Cardiac fibroblast (primary cell): ENCODE results near the gene RNF31.

Experiments used
- DNase-seq, 2 donors: peaks; one replicate each; pipeline versions ENCODE4 v3.0.0 to v3.0.0-alpha.2; 2010; ENCODE audit warnings: low read depth in 2 of 2
- H3K4me3 ChIP-seq, 2 donors: replicated peaks in 1 of 2; 1 replicate in 1 of 2; 2 replicates in 1 of 2; pipeline ENCODE4 v1.5.1; 2011; ENCODE audit warnings: low read depth in 2 of 2, low read length in 2 of 2, mild to moderate bottlenecking in 2 of 2, moderate library complexity in 1 of 2
- CTCF ChIP-seq: IDR thresholded peaks from one replicate; pipeline ENCODE4 v1.5.1; 2011; ENCODE audit warnings: low read depth, mild to moderate bottlenecking, low read length, inconsistent platforms

Gene RNF31

GRCh38 chr14:24119691-24120090 lies 27.6 kb upstream of the RNF31 start:
- no peak for TF ChIP-seq CTCF
- H3K4me3 ChIP-seq, result no peak overlapping the region
- no peak for DNase-seq

GRCh38 chr14:24121210-24121609 lies 26.1 kb upstream of the RNF31 start:
- no peak for DNase-seq
- no peak overlapping the region for H3K4me3 ChIP-seq
- TF ChIP-seq CTCF, result no peak

DNA sequence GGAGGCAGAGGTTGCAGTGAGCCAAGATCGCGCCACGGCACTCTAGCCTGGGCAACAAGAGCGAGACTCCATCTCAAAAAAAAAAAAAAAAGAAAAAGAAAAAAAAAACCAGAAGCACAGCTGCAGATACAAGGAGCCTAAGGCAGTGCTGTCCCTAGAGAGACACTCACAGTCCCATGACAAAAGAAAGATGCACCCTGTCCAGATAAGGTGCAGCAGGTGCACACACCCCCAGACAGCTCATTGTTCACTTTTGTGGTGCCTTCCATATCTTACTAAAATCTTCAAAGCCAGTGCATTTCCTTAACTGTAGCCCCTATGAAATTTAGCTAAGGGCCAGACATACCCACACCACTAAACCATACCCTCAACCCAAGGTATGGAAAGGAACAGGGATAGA lies 24.9 kb upstream of the RNF31 start:
- no peak overlapping the region for H3K4me3 ChIP-seq
- TF ChIP-seq CTCF, result no peak
- DNase-seq, result no peak

DNA sequence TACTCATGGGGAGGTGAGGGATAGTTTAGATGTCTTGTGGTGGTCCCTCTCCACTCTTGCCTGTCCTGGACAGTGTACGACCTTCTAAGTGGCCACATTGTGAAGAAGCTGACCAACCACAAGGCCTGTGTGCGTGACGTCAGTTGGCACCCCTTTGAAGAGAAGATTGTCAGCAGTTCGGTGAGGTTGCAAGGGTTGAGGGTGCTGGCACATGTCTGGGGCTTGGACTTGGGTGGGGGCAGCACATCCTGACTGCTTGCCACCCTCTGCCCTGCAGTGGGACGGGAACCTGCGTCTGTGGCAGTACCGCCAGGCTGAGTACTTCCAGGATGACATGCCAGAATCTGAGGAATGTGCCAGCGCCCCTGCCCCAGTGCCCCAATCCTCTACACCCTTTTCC lies 24.4 kb upstream of the RNF31 start:
- H3K4me3 ChIP-seq, result no peak overlapping the region
- no peak for TF ChIP-seq CTCF
- DNase-seq, result no peak

DNA sequence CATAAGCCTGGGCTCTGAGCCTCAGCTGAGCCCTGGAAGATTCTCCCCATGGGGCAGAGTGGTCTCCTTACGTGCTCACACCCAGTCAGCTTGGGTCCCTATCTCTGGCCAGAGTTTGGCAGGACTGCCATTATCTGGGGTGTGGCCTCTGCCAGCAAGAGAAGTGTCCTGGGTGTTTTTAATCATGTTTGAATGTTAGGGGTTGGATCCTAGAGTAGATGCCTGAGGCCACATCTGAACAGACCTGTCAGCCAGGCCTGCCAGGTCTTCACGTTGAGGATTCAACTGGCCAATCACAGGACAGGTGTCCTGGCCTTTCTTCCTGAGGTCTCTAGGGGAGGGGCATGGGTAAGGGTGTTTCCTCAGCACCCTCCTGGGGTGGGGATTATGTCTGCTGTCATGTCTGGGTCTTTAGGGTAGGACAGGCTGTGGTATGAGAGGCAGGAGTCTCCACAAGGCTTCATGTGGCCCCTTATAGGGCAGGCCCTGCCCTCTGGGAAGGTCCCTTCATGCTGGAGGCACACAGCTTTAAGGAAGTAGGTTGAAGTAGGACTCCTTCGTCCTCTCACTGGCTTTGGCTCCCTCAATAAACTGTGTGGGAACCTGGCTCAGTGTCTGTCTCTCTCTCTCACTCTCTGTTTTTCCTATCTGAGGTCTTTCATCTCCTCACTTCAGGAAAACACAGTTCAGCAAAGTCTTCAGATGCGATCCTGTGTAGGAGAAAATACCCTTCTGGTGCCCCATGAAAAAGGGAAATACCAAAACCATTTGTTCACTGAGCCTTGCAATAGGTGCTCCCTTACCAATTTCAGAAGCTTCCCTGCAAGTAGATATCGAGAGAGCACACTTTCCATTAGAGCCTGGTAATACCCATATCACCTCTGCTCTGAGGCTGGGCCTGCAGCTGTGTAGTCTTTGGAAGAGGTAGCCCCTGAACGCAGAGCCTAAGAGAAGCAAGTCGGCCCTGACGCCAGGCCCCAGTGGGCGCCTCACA lies 23.6 kb upstream of the RNF31 start:
- H3K4me3 ChIP-seq, result no peak overlapping the region
- DNase-seq, result no peak
- TF ChIP-seq CTCF, result no peak

DNA sequence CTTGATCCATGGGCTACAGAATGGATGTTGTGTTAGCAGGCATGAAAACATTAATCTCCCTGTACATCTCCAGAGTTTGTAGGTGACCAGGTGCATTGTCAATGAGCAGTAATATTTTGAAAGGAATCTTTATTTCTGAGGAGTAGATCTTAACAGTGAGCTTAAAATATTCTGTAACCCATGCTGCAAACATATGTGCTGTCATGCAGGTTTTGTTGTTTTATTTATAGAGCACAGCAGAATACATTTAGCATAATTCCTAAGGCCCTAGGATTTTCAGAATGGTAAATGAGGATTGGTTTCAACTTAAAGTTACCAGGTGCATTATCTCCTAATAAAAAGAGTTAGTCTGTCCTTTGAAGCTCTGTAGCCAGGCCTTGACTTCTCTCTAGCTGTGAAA lies 20.4 kb upstream of the RNF31 start:
- no peak overlapping the region for H3K4me3 ChIP-seq
- TF ChIP-seq CTCF, result no peak
- DNase-seq, result no peak
